NT2/D1 (cell line): ENCODE results near the gene BBOF1.

ENCODE experiments used
- YY1 ChIP-seq: IDR thresholded peaks from 2 replicates; pipeline ENCODE4 v1.6.1; 2011; ENCODE audit not compliant: insufficient read length, insufficient read depth
- ZNF274 ChIP-seq: IDR thresholded peaks from 2 replicates; pipeline ENCODE4 v1.6.1; 2011; ENCODE audit warnings: mild to moderate bottlenecking, low read depth, low read length

- TF ChIP-seq ZNF274, result no peak
- no peak for TF ChIP-seq YY1
These were observed 62.3 kb downstream of the BBOF1 start for GRCh38 chr14:74081491-74081890.
